Caco-2 (cell line): Measurements from ENCODE around the gene RAC2. TPM values are rescaled to one million over a fixed set of nuclear protein-coding genes. Genes with fewer than 3 reads are reported as not detected.

Experiments
- BruUV-seq: library from RNA; stranded (reverse); fragments of 400-500 nt; replicated peaks from 2 replicates; lab custom pipeline; 2021; lab: Mats Ljungman, UMichigan
- CTCF ChIA-PET: fragments of 300-600 bp; sonication (Branson Sonifier 250); formaldehyde crosslinking; loops from one replicate; lab custom pipeline; 2022; ENCODE audit warnings: antibody characterized with exemption; lab: Charles Lee
- POLR2A ChIA-PET: fragments of 300-600 bp; sonication (Branson Sonifier 250); formaldehyde crosslinking; loops from one replicate; lab custom pipeline; 2022; ENCODE audit warnings: antibody characterized with exemption; lab: Charles Lee
- DNase-seq, 2 experiments: peaks; one replicate each; pipeline versions ENCODE4 v3.0.0 to v3.0.0-alpha.2; 2020 to 2022
- H3K27me3 ChIP-seq: replicated peaks from 2 replicates; pipeline ENCODE4 v1.6.0; 2011; ENCODE audit warnings: low read length; ENCODE audit not compliant: control insufficient read depth, insufficient read depth
- H3K36me3 ChIP-seq: 2 replicates; pipeline ENCODE4 v1.5.1; 2011; ENCODE audit warnings: low read length; ENCODE audit not compliant: control insufficient read depth, insufficient read depth
- H3K4me1 ChIP-seq: fragments of 250-450 bp; sonication (Bioruptor Pico); 2 replicates; pipeline ENCODE4 v1.5.1; 2020; ENCODE audit warnings: mild to moderate bottlenecking
- H3K4me3 ChIP-seq: 2 replicates; pipeline ENCODE4 v1.5.1; 2011; ENCODE audit warnings: low read depth, mild to moderate bottlenecking, control low read depth, low read length
- H3K9me3 ChIP-seq: fragments of 250-450 bp; sonication (Bioruptor Pico); 2 replicates; pipeline ENCODE4 v1.5.1; 2020; ENCODE audit warnings: mild to moderate bottlenecking, moderate library complexity
- H3K27ac Mint-ChIP-seq: one replicate; pipeline ENCODE4 v1.8.0; 2022; ENCODE audit warnings: mixed read lengths; ENCODE audit not compliant: unreplicated experiment
- H3K27me3 Mint-ChIP-seq: one replicate; pipeline ENCODE4 v1.8.0; 2022; ENCODE audit warnings: mixed read lengths; ENCODE audit not compliant: insufficient read depth, unreplicated experiment
- H3K36me3 Mint-ChIP-seq: one replicate; pipeline ENCODE4 v1.8.0; 2022; ENCODE audit warnings: mild to moderate bottlenecking, mixed read lengths; ENCODE audit not compliant: insufficient read depth, unreplicated experiment
- H3K4me1 Mint-ChIP-seq: one replicate; pipeline ENCODE4 v1.8.0; 2022; ENCODE audit warnings: low read depth, mixed read lengths; ENCODE audit not compliant: unreplicated experiment
- H3K4me3 Mint-ChIP-seq: one replicate; pipeline ENCODE4 v1.8.0; 2022; ENCODE audit warnings: mild to moderate bottlenecking, moderate library complexity, mixed read lengths; ENCODE audit not compliant: unreplicated experiment
- H3K9me3 Mint-ChIP-seq: one replicate; pipeline ENCODE4 v1.8.0; 2022; ENCODE audit warnings: mixed read lengths; ENCODE audit not compliant: unreplicated experiment
- CTCF ChIP-seq, 2 experiments: fragments of 200-600 bp in 1 of 2; IDR thresholded peaks; 1 replicate in 1 of 2; 2 replicates in 1 of 2; pipeline versions ENCODE4 v1.5.1 to v1.8.0; 2011 to 2022; ENCODE audit warnings: antibody characterized with exemption in 1 of 2, control low read depth in 1 of 2, inconsistent platforms in 1 of 2, low read depth in 1 of 2, low read length in 1 of 2, mild to moderate bottlenecking in 1 of 2, moderate library complexity in 1 of 2; ENCODE audit not compliant: insufficient read depth in 1 of 2, severe bottlenecking in 1 of 2, unreplicated experiment in 1 of 2
- intact Hi-C: fragments of 100-400 bp; cut with micrococcal nuclease; formaldehyde crosslinking; loops from one replicate; pipeline ENCODE4 v1.10.0; 2022; ENCODE audit not compliant: unreplicated experiment
- total RNA-seq: library from RNA; stranded (reverse); gene quantifications from 2 replicates; pipeline ENCODE4 v1.2.3, GENCODE V29; 2022

Gene RAC2
- total RNA-seq, 1 experiment from 2014 or later, result 0.25 TPM

GRCh38 chr22:37213941-37214730 lies 29.9 kb downstream of the RAC2 start:
- Histone ChIP-seq H3K27me3 (no peaks in the 10 kb centered on the region), H3K4me3 (no peak overlapping the region), H3K4me1 (no peaks in the 10 kb centered on the region), H3K36me3 (no peaks in the 10 kb centered on the region), H3K9me3 (no peaks in the 10 kb centered on the region)
- no peak overlapping the region for H3K27ac Mint-ChIP-seq
- no peak overlapping the region for H3K4me3 Mint-ChIP-seq
- CTCF ChIA-PET, result interaction anchor here (0.9 kb wide), 1 partner anchor 15 kb away, joined by 4 read pairs; no protein-coding TSS in a partner anchor
- BruUV-seq, result no TSS peak
- POLR2A ChIA-PET, result no interaction called here
- H3K27me3 Mint-ChIP-seq, result peaks cover 12% of the 10 kb centered on the region
- no peak for TF ChIP-seq CTCF (IDR thresholded peaks at IDR 0.05; ENCODE audit: insufficient read depth in 1 of 2, low read depth in 1 of 2, low read length in 1 of 2, severe bottlenecking in 1 of 2, unreplicated experiment in 1 of 2)
- no peak for DNase-seq
- no peaks in the 10 kb centered on the region for H3K36me3 Mint-ChIP-seq
- peaks cover 5% of the 10 kb centered on the region for H3K4me1 Mint-ChIP-seq
- no peaks in the 10 kb centered on the region for H3K9me3 Mint-ChIP-seq
- intact Hi-C loops, result no loop called here

- ChIA-PET CTCF (interaction anchor here (1.5 kb wide), 1 partner anchor 13 kb away, joined by 8 read pairs; no protein-coding TSS in a partner anchor), POLR2A (no interaction called here)
- DNase-seq, result no peak
- TF ChIP-seq CTCF (IDR thresholded peaks at IDR 0.05; ENCODE audit: insufficient read depth in 1 of 2, low read depth in 1 of 2, low read length in 1 of 2, severe bottlenecking in 1 of 2, unreplicated experiment in 1 of 2), result no peak
- H3K4me3 Mint-ChIP-seq, result no peak overlapping the region
- H3K4me1 ChIP-seq, result no peaks in the 10 kb centered on the region
- no peak overlapping the region for H3K27ac Mint-ChIP-seq
- H3K36me3 Mint-ChIP-seq, result peaks cover 4% of the 10 kb centered on the region
- H3K36me3 ChIP-seq, result no peaks in the 10 kb centered on the region
- H3K4me1 Mint-ChIP-seq, result peaks cover 5% of the 10 kb centered on the region
- no peaks in the 10 kb centered on the region for H3K9me3 Mint-ChIP-seq
- H3K9me3 ChIP-seq, result no peaks in the 10 kb centered on the region
- no peaks in the 10 kb centered on the region for H3K27me3 ChIP-seq
- intact Hi-C loops, result no loop called here
- H3K4me3 ChIP-seq, result no peak overlapping the region
- H3K27me3 Mint-ChIP-seq, result peaks cover 8% of the 10 kb centered on the region
- BruUV-seq, result no TSS peak
These were observed 30.7 kb downstream of the RAC2 start for GRCh38 chr22:37213218-37213855.

GRCh38 chr22:37212174-37212906 lies 31.7 kb downstream of the RAC2 start, which contains the start of gene SSTR3:
Gene SSTR3, minus strand, starts transcription at chr22:37212477. Its CDS starts 4,674 bp downstream, at chr22:37207803.
- no peaks in the 10 kb centered on the region for H3K9me3 ChIP-seq
- no TSS peak for BruUV-seq
- no peak within 1 kb of the TSS for H3K4me3 ChIP-seq
- no peaks in the 10 kb centered on the region for H3K36me3 ChIP-seq
- Mint-ChIP-seq H3K27ac (no peak within 1 kb of the TSS), H3K4me1 (peaks cover 5% of the 10 kb centered on the region), H3K27me3 (peaks cover 6% of the 10 kb centered on the region), H3K36me3 (peaks cover 4% of the 10 kb centered on the region), H3K9me3 (no peaks in the 10 kb centered on the region), H3K4me3 (no peak within 1 kb of the TSS)
- ChIA-PET POLR2A (no interaction called here), CTCF (interaction anchor here (1.5 kb wide), 1 partner anchor 12 kb away, joined by 8 read pairs; no protein-coding TSS in a partner anchor)
- no peak for TF ChIP-seq CTCF (IDR thresholded peaks at IDR 0.05; ENCODE audit: insufficient read depth in 1 of 2, low read depth in 1 of 2, low read length in 1 of 2, severe bottlenecking in 1 of 2, unreplicated experiment in 1 of 2)
- H3K4me1 ChIP-seq, result no peaks in the 10 kb centered on the region
- H3K27me3 ChIP-seq, result no peaks in the 10 kb centered on the region
- intact Hi-C loops, result no loop called here
- no peak for DNase-seq
